Osteoblast (primary cell): ENCODE results near the gene NEGR1. TPM values are rescaled to one million over a fixed set of nuclear protein-coding genes. Genes with fewer than 3 reads are reported as not detected.

Source experiments
- DNase-seq: peaks from one replicate; pipeline ENCODE4 v3.0.0; 2011; ENCODE audit warnings: low spot score, mixed read lengths; ENCODE audit not compliant: insufficient read length; ENCODE audit errors: missing footprints
- H2AFZ ChIP-seq: 2 replicates; pipeline ENCODE4 v1.6.0; 2011; ENCODE audit warnings: mild to moderate bottlenecking, low read length
- H3K27ac ChIP-seq: 2 replicates; pipeline ENCODE4 v1.5.1; 2011; ENCODE audit warnings: mild to moderate bottlenecking, low read depth, low read length, moderate library complexity
- H3K27me3 ChIP-seq: 2 replicates; pipeline ENCODE4 v1.6.0; 2012; ENCODE audit warnings: mild to moderate bottlenecking, control low read depth, inconsistent platforms, low read length, moderate library complexity; ENCODE audit not compliant: insufficient read depth
- H3K36me3 ChIP-seq: 2 replicates; pipeline ENCODE4 v1.5.1; 2011; ENCODE audit warnings: mild to moderate bottlenecking, low read length, control low read depth, moderate library complexity; ENCODE audit not compliant: insufficient read depth
- H3K4me1 ChIP-seq: 2 replicates; pipeline ENCODE4 v1.5.1; 2011; ENCODE audit warnings: mild to moderate bottlenecking, low read length, control low read depth, moderate library complexity; ENCODE audit not compliant: insufficient read depth
- H3K4me2 ChIP-seq: 2 replicates; pipeline ENCODE4 v1.6.0; 2011; ENCODE audit warnings: mild to moderate bottlenecking, low read length; ENCODE audit not compliant: insufficient read depth
- H3K4me3 ChIP-seq: fragments of 200-600 bp; sonication (generic); 3 replicates; pipeline ENCODE4 v1.5.1; 2012; ENCODE audit warnings: mild to moderate bottlenecking, low read length, inconsistent platforms; ENCODE audit not compliant: insufficient read depth
- H3K79me2 ChIP-seq: 2 replicates; pipeline ENCODE4 v1.6.0; 2012; ENCODE audit warnings: mild to moderate bottlenecking, low read length, control low read depth, inconsistent platforms; ENCODE audit not compliant: insufficient read depth
- H3K9me3 ChIP-seq: 2 replicates; pipeline ENCODE4 v1.5.1; 2011; ENCODE audit warnings: low read depth, low read length, control low read depth
- H4K20me1 ChIP-seq: 2 replicates; pipeline ENCODE4 v1.6.0; 2012; ENCODE audit warnings: mild to moderate bottlenecking, low read length, control low read depth; ENCODE audit not compliant: insufficient read depth
- CTCF ChIP-seq: IDR thresholded peaks from 2 replicates; pipeline ENCODE4 v1.5.1; 2011; ENCODE audit warnings: mild to moderate bottlenecking, low read depth, low read length, moderate library complexity; ENCODE audit errors: extremely low read depth
- total RNA-seq: library from RNA; depleted of rRNA; stranded (reverse); fragments of >200 nt; gene quantifications from 2 replicates; pipeline ENCODE4 v1.2.3, GENCODE V29; 2012

Gene NEGR1
- total RNA-seq, 1 donor: 18.1 TPM

- no peaks in the 10 kb centered on the region for H3K79me2 ChIP-seq
- H3K36me3 ChIP-seq: peaks cover 2% of the 10 kb centered on the region
- peak; percentile 17 for TF ChIP-seq CTCF
- no peak overlapping the region for H3K27ac ChIP-seq
- H3K9me3 ChIP-seq: no peaks in the 10 kb centered on the region
- no peak for DNase-seq
- H2AFZ ChIP-seq: no peak overlapping the region
- H3K4me1 ChIP-seq: no peaks in the 10 kb centered on the region
- no peaks in the 10 kb centered on the region for H3K27me3 ChIP-seq
- no peaks in the 10 kb centered on the region for H4K20me1 ChIP-seq
- no peak overlapping the region for H3K4me3 ChIP-seq
- H3K4me2 ChIP-seq: no peak overlapping the region
Observed at GRCh38 chr1:71593523-71593922, 688.8 kb downstream of the NEGR1 start.

GRCh38 chr1:71592646-71593274, 689.6 kb downstream of the NEGR1 start:
- DNase-seq: no peak
- Histone ChIP-seq H3K27ac (no peak overlapping the region), H3K36me3 (peaks cover 2% of the 10 kb centered on the region), H4K20me1 (no peaks in the 10 kb centered on the region), H2AFZ (no peak overlapping the region), H3K4me1 (no peaks in the 10 kb centered on the region), H3K79me2 (no peaks in the 10 kb centered on the region), H3K27me3 (no peaks in the 10 kb centered on the region), H3K9me3 (no peaks in the 10 kb centered on the region), H3K4me3 (no peak overlapping the region), H3K4me2 (no peak overlapping the region)
- no peak for TF ChIP-seq CTCF

GRCh38 chr1:71589005-71589404, 693.3 kb downstream of the NEGR1 start:
- no peaks in the 10 kb centered on the region for H3K79me2 ChIP-seq
- no peaks in the 10 kb centered on the region for H4K20me1 ChIP-seq
- no peak overlapping the region for H3K27ac ChIP-seq
- peaks cover 2% of the 10 kb centered on the region for H3K36me3 ChIP-seq
- H3K4me2 ChIP-seq: no peak overlapping the region
- no peak for DNase-seq
- no peaks in the 10 kb centered on the region for H3K4me1 ChIP-seq
- no peak for TF ChIP-seq CTCF
- no peak overlapping the region for H3K4me3 ChIP-seq
- no peak overlapping the region for H2AFZ ChIP-seq
- H3K27me3 ChIP-seq: no peaks in the 10 kb centered on the region
- H3K9me3 ChIP-seq: no peaks in the 10 kb centered on the region

- peaks cover 2% of the 10 kb centered on the region for H3K36me3 ChIP-seq
- H3K79me2 ChIP-seq: no peaks in the 10 kb centered on the region
- no peaks in the 10 kb centered on the region for H3K27me3 ChIP-seq
- TF ChIP-seq CTCF: peak; percentile 32
- H3K4me2 ChIP-seq: no peak overlapping the region
- H3K4me1 ChIP-seq: no peaks in the 10 kb centered on the region
- no peak overlapping the region for H3K27ac ChIP-seq
- H3K4me3 ChIP-seq: no peak overlapping the region
- no peak overlapping the region for H2AFZ ChIP-seq
- H4K20me1 ChIP-seq: no peaks in the 10 kb centered on the region
- H3K9me3 ChIP-seq: no peaks in the 10 kb centered on the region
- no peak for DNase-seq
Observed at GRCh38 chr1:71587961-71588360, 694.4 kb downstream of the NEGR1 start.
